Measurements from ENCODE around the gene SLC27A3.

SLC27A3 gene

DNA sequence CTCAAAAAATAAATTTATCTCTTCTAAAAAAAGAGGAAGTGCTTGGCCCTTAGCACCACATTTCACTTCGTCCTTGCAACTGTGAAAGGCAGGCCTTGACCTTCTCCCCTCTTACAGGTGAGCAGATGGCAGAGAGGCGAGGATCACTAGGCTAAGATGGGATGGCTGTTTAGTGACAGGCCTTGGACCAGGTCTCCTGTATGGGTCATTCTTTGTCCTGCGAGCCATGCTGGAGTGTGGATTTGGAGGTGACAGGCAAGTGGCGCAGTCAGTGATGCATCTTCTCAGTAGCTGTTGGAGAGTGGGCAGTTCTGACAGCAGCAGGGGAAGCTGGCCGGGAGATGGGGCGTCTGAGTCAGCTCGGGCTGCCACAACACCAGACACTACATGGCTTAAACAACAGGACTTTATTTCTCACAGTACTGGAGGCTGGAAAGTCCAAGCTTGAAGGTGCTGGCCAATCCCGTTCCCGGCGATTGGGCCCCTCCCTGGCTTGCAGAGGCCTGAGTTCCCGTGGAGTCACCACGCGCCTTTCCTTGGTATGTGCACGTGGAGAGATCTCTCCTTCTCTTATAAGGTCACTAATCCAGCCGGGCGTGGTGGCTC, 16.5 kb downstream of the SLC27A3 start:
- Histone ChIP-seq H2BK5ac (ENCODE audit: low read depth, low read length, poor library complexity) (no peak overlapping the region), H3K4ac (ENCODE audit: low read depth, low read length) (no peak overlapping the region), H3K9me3 (ENCODE audit: insufficient read depth, low read depth, low read length) (no peaks in the 10 kb centered on the region), H3K27me3 (ENCODE audit: insufficient read depth, low read length) (no peaks in the 10 kb centered on the region), H2AK5ac (ENCODE audit: low read length) (no peak overlapping the region), H4K12ac (ENCODE audit: low read depth, low read length) (no peak overlapping the region), H3K27ac (ENCODE audit: low read depth, low read length) (no peak overlapping the region), H3K79me1 (ENCODE audit: low read length) (no peaks in the 10 kb centered on the region), H2BK120ac (ENCODE audit: insufficient read depth, low read length, poor library complexity) (no peak overlapping the region), H3K4me2 (ENCODE audit: low read length) (no peak overlapping the region), H2BK12ac (ENCODE audit: low read length) (no peak overlapping the region), H3K23ac (ENCODE audit: low read length) (no peak overlapping the region), H2AFZ (ENCODE audit: insufficient read depth, low read length, poor library complexity) (no peak overlapping the region), H3K14ac (ENCODE audit: low read length) (no peak overlapping the region), H3K18ac (ENCODE audit: low read length) (no peak overlapping the region), H4K8ac (ENCODE audit: low read depth, low read length) (no peak overlapping the region), H3K36me3 (ENCODE audit: control insufficient read depth in 1 of 2, insufficient read depth in 2 of 2, low read length in 2 of 2) (no peaks in the 10 kb centered on the region), H3K9ac (ENCODE audit: low read length) (no peak overlapping the region), H3K4me1 (ENCODE audit: control insufficient read depth in 1 of 2, insufficient read depth in 2 of 2, low read length in 2 of 2) (no peaks in the 10 kb centered on the region), H4K91ac (ENCODE audit: low read depth, low read length) (no peak overlapping the region), H3K4me3 (ENCODE audit: low read depth, low read length) (no peak overlapping the region), H3K79me2 (ENCODE audit: control insufficient read depth, insufficient read depth, low read length, poor library complexity) (no peaks in the 10 kb centered on the region)
- peak; percentile 8 to 13 for DNase-seq
- WGBS (ENCODE audit: extremely low coverage, insufficient coverage, insufficient read length) = no CpG with 5 or more reads among the region's 16 CpGs

DNA sequence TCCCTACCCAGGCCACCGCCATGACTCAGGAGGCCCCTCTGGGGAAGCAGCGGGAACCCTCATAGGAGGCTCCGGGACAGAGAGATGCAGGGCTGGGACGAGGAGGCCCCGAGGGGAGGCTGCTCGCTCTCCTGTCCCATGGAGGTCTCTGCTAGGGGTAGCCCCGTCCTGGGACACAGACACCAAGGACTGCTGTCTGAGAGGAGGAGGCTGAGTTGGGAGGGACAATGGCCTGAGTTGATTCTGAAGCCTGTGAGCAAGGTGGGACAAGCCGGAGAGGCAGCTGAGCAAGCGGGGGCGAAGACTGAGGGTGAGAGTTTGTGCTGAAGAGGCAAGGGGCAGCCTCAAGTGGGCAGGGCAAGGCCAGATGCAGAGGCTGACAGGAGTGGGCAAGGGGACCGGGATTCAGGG, 17.4 kb downstream of the SLC27A3 start:
- Histone ChIP-seq H3K18ac (ENCODE audit: low read length) (no peak overlapping the region), H3K36me3 (ENCODE audit: control insufficient read depth in 1 of 2, insufficient read depth in 2 of 2, low read length in 2 of 2) (no peaks in the 10 kb centered on the region), H3K9me3 (ENCODE audit: insufficient read depth, low read depth, low read length) (no peaks in the 10 kb centered on the region), H3K4ac (ENCODE audit: low read depth, low read length) (no peak overlapping the region), H3K4me1 (ENCODE audit: control insufficient read depth in 1 of 2, insufficient read depth in 2 of 2, low read length in 2 of 2) (no peaks in the 10 kb centered on the region), H3K27me3 (ENCODE audit: insufficient read depth, low read length) (no peaks in the 10 kb centered on the region), H2AFZ (ENCODE audit: insufficient read depth, low read length, poor library complexity) (no peak overlapping the region), H3K4me2 (ENCODE audit: low read length) (no peak overlapping the region), H4K91ac (ENCODE audit: low read depth, low read length) (no peak overlapping the region), H3K14ac (ENCODE audit: low read length) (no peak overlapping the region), H3K79me2 (ENCODE audit: control insufficient read depth, insufficient read depth, low read length, poor library complexity) (no peaks in the 10 kb centered on the region), H2BK12ac (ENCODE audit: low read length) (no peak overlapping the region), H2BK5ac (ENCODE audit: low read depth, low read length, poor library complexity) (no peak overlapping the region), H3K9ac (ENCODE audit: low read length) (no peak overlapping the region), H3K79me1 (ENCODE audit: low read length) (no peaks in the 10 kb centered on the region), H2BK120ac (ENCODE audit: insufficient read depth, low read length, poor library complexity) (no peak overlapping the region), H3K23ac (ENCODE audit: low read length) (no peak overlapping the region), H3K27ac (ENCODE audit: low read depth, low read length) (no peak overlapping the region), H4K8ac (ENCODE audit: low read depth, low read length) (no peak overlapping the region), H3K4me3 (ENCODE audit: low read depth, low read length) (no peak overlapping the region), H2AK5ac (ENCODE audit: low read length) (no peak overlapping the region), H4K12ac (ENCODE audit: low read depth, low read length) (no peak overlapping the region)
- WGBS (ENCODE audit: extremely low coverage, insufficient coverage, insufficient read length) = no CpG with 5 or more reads among the region's 11 CpGs
- no peak for DNase-seq

DNA sequence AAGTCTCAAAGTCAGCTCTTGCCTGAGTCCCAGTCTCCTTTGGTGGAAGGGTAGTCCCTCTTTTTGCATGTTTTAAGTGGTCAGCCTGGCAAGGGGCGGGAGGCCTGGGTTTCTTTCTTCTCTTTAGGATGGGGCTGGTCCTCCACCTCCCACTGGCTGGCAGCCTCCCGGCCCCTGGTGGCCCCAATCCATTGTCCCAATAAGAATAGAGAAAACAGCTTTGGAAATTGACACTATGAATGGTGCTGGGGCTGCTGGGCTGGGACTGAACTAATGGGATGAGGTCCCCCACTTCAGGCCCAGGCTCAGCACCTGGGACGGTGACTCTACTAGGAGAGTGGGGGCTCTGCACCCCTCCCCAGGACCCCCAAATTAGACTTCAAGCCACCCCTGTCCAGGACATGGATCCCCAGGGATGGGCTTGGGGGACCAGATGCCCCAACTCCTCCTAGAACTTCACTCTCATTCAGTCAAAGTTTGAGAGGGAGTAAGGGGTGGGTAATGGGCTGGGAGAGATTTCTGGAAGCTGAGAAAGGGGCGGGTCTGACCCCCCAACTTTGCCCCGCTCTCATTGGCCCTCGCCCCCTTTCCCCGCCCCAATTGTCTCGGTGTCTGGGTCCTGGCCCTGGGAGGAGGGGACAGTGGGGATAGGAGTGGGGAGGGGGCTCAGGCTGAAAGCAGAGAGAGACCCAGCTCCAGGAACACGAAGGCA, 18.2 kb downstream of the SLC27A3 start:
- Histone ChIP-seq H3K36me3 (ENCODE audit: control insufficient read depth in 1 of 2, insufficient read depth in 2 of 2, low read length in 2 of 2) (no peaks in the 10 kb centered on the region), H3K4me2 (ENCODE audit: low read length) (no peak overlapping the region), H2BK5ac (ENCODE audit: low read depth, low read length, poor library complexity) (no peak overlapping the region), H3K4me3 (ENCODE audit: low read depth, low read length) (no peak overlapping the region), H3K9ac (ENCODE audit: low read length) (no peak overlapping the region), H3K9me3 (ENCODE audit: insufficient read depth, low read depth, low read length) (no peaks in the 10 kb centered on the region), H2BK12ac (ENCODE audit: low read length) (no peak overlapping the region), H4K8ac (ENCODE audit: low read depth, low read length) (no peak overlapping the region), H3K79me1 (ENCODE audit: low read length) (no peaks in the 10 kb centered on the region), H3K4ac (ENCODE audit: low read depth, low read length) (no peak overlapping the region), H2AFZ (ENCODE audit: insufficient read depth, low read length, poor library complexity) (no peak overlapping the region), H2BK120ac (ENCODE audit: insufficient read depth, low read length, poor library complexity) (no peak overlapping the region), H4K12ac (ENCODE audit: low read depth, low read length) (no peak overlapping the region), H3K4me1 (ENCODE audit: control insufficient read depth in 1 of 2, insufficient read depth in 2 of 2, low read length in 2 of 2) (no peaks in the 10 kb centered on the region), H3K18ac (ENCODE audit: low read length) (no peak overlapping the region), H2AK5ac (ENCODE audit: low read length) (no peak overlapping the region), H3K27me3 (ENCODE audit: insufficient read depth, low read length) (no peaks in the 10 kb centered on the region), H3K27ac (ENCODE audit: low read depth, low read length) (no peak overlapping the region), H3K14ac (ENCODE audit: low read length) (no peak overlapping the region), H3K23ac (ENCODE audit: low read length) (no peak overlapping the region), H3K79me2 (ENCODE audit: control insufficient read depth, insufficient read depth, low read length, poor library complexity) (no peaks in the 10 kb centered on the region), H4K91ac (ENCODE audit: low read depth, low read length) (no peak overlapping the region)
- DNase-seq = no peak
- no CpG with 5 or more reads among the region's 9 CpGs for WGBS (ENCODE audit: extremely low coverage, insufficient coverage, insufficient read length)

DNA sequence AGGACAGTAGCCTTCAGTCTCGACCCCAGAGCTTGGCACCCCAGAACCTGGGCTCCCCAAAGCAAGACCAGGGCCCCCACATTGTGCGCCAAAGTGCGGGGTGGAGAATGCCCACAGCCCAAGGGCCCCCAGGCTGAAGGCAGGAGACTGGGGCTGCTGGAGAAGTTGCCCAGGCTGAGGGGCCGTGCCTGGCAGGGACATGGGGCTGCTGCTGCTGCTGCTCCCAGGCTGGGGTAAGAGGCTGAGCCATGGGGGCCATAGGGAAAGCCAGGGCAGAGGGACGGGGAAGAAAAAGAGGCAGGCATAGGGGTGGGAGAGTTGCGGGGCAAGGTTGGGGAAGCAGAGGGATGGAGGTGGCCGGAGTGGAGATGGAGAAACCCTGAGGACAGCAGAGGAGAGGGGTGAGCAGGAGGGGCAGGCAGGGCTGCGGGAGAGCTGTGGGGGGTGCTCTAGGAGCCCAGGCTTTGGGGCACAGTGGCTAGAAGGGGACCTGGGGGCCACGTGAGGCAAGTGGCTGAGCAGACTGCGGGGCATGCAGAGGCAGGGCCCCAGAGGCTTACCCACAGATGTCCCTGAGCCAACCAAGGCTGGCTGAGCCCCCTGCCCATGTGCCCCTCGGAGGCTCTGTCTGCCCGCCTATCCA, 18.9 kb downstream of the SLC27A3 start:
- no peaks in the 10 kb centered on the region for H3K79me1 ChIP-seq (ENCODE audit: low read length)
- no peak overlapping the region for H3K23ac ChIP-seq (ENCODE audit: low read length)
- no peak overlapping the region for H4K8ac ChIP-seq (ENCODE audit: low read depth, low read length)
- H2BK12ac ChIP-seq (ENCODE audit: low read length) = no peak overlapping the region
- H4K91ac ChIP-seq (ENCODE audit: low read depth, low read length) = no peak overlapping the region
- no peak for DNase-seq
- H2AFZ ChIP-seq (ENCODE audit: insufficient read depth, low read length, poor library complexity) = no peak overlapping the region
- H2BK120ac ChIP-seq (ENCODE audit: insufficient read depth, low read length, poor library complexity) = no peak overlapping the region
- no peaks in the 10 kb centered on the region for H3K9me3 ChIP-seq (ENCODE audit: insufficient read depth, low read depth, low read length)
- no peaks in the 10 kb centered on the region for H3K79me2 ChIP-seq (ENCODE audit: control insufficient read depth, insufficient read depth, low read length, poor library complexity)
- no peak overlapping the region for H3K4me2 ChIP-seq (ENCODE audit: low read length)
- no peak overlapping the region for H2AK5ac ChIP-seq (ENCODE audit: low read length)
- no peak overlapping the region for H4K12ac ChIP-seq (ENCODE audit: low read depth, low read length)
- H3K36me3 ChIP-seq (ENCODE audit: control insufficient read depth in 1 of 2, insufficient read depth in 2 of 2, low read length in 2 of 2) = no peaks in the 10 kb centered on the region
- H3K27ac ChIP-seq (ENCODE audit: low read depth, low read length) = no peak overlapping the region
- no peak overlapping the region for H3K4me3 ChIP-seq (ENCODE audit: low read depth, low read length)
- whole genome bisulfite sequencing (ENCODE audit: extremely low coverage, insufficient coverage, insufficient read length) = no CpG with 5 or more reads among the region's 12 CpGs
- H3K4me1 ChIP-seq (ENCODE audit: control insufficient read depth in 1 of 2, insufficient read depth in 2 of 2, low read length in 2 of 2) = no peaks in the 10 kb centered on the region
- no peak overlapping the region for H3K14ac ChIP-seq (ENCODE audit: low read length)
- H3K4ac ChIP-seq (ENCODE audit: low read depth, low read length) = no peak overlapping the region
- H3K27me3 ChIP-seq (ENCODE audit: insufficient read depth, low read length) = no peaks in the 10 kb centered on the region
- no peak overlapping the region for H3K9ac ChIP-seq (ENCODE audit: low read length)
- H2BK5ac ChIP-seq (ENCODE audit: low read depth, low read length, poor library complexity) = no peak overlapping the region
- no peak overlapping the region for H3K18ac ChIP-seq (ENCODE audit: low read length)
